Gastrocnemius medialis (tissue), 4 donors: ENCODE data around the gene FAM174C.

Experiments used
- CTCF ChIP-seq, 5 experiments: fragments of 450-650 bp in 3 of 5; fragments of 200-600 bp in 2 of 5; sonication (generic) in 2 of 5; IDR thresholded peaks in 4 of 5; conservative IDR thresholded peaks in 1 of 5; 1 replicate in 4 of 5; 2 replicates in 1 of 5; pipeline ENCODE4 v1.5.1; 2016 to 2019; ENCODE audit warnings: antibody characterized with exemption in 5 of 5, mild to moderate bottlenecking in 3 of 5, moderate library complexity in 3 of 5
- POLR2A ChIP-seq, 2 donors: fragments of 450-650 bp; IDR thresholded peaks; one replicate each; pipeline ENCODE4 v1.6.1; 2017; ENCODE audit warnings: antibody characterized with exemption in 2 of 2, mild to moderate bottlenecking in 2 of 2, moderate library complexity in 2 of 2

- TF ChIP-seq CTCF (IDR thresholded peaks at IDR 0.05 in 4 of 5, conservative IDR thresholded peaks at IDR 0.05 in 1 of 5) (no peak), POLR2A (IDR thresholded peaks at IDR 0.05) (no peak)
These were observed 32.0 kb downstream of the FAM174C start for GRCh38 chr19:1307320-1307719.
